NT2/D1 (cell line): ENCODE results near the gene MAST4.

ENCODE experiments used
- SUZ12 ChIP-seq: IDR thresholded peaks from 2 replicates; pipeline ENCODE4 v1.6.1; 2011; ENCODE audit not compliant: insufficient read length, insufficient read depth; ENCODE audit errors: extremely low read depth
- YY1 ChIP-seq: IDR thresholded peaks from 2 replicates; pipeline ENCODE4 v1.6.1; 2011; ENCODE audit not compliant: insufficient read length, insufficient read depth
- ZNF274 ChIP-seq: IDR thresholded peaks from 2 replicates; pipeline ENCODE4 v1.6.1; 2011; ENCODE audit warnings: mild to moderate bottlenecking, low read depth, low read length

DNA sequence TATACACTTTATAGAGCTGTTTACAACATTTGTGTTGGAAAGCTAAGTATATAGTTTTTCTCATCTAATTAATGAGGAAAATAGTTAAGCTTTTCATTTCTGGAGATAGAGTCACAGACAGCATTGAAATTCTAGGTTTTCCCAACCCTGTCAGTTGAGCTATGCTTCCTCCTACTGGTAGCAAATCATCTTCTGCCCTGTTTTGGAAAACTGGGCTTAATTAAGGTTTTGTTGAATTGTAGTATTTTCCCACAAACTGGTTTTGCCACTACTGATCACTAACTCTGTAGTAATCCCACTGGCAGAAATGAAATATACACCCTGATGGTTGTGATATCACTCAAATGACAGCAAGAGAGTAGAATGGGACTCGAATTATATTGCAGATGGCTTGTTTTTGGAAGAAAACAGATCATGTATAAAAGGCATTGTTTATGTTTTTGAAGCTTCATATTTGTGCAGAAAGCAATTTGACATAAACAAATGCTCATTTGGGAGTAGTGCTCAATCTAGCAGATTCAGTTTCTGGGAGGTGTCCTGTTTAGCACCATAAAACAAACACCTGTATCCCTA is 553.8 kb downstream of the MAST4 start:
- TF ChIP-seq SUZ12 (no peak), YY1 (no peak), ZNF274 (no peak)
